Measurements from ENCODE around the gene SOX8.
A peak's percentile ranks its signal among the peaks of the same experiment; 100 is the strongest.

The SOX8 gene

GRCh38 chr16:985646-986400, 4.3 kb downstream of the SOX8 start:
- H3K4me3 Mint-ChIP-seq, result no peak overlapping the region
- H3K36me3 Mint-ChIP-seq (ENCODE audit: low read depth), result no peaks in the 10 kb centered on the region
- H3K9me3 Mint-ChIP-seq, result no peaks in the 10 kb centered on the region
- peaks cover 4% of the 10 kb centered on the region for H3K27me3 Mint-ChIP-seq
- no peak overlapping the region for H3K27ac Mint-ChIP-seq
- H3K4me1 Mint-ChIP-seq (ENCODE audit: low read depth), result peaks cover 10% of the 10 kb centered on the region

GRCh38 chr16:986411-986810, 4.8 kb downstream of the SOX8 start:
- Mint-ChIP-seq H3K27ac (no peak overlapping the region), H3K9me3 (no peaks in the 10 kb centered on the region), H3K27me3 (peaks cover 4% of the 10 kb centered on the region), H3K4me3 (no peak overlapping the region), H3K4me1 (ENCODE audit: low read depth) (peaks cover 10% of the 10 kb centered on the region), H3K36me3 (ENCODE audit: low read depth) (no peaks in the 10 kb centered on the region)

- no peak overlapping the region for H3K27ac Mint-ChIP-seq
- no peaks in the 10 kb centered on the region for H3K36me3 Mint-ChIP-seq (ENCODE audit: low read depth)
- H3K4me1 Mint-ChIP-seq (ENCODE audit: low read depth), result peaks cover 10% of the 10 kb centered on the region
- no peaks in the 10 kb centered on the region for H3K9me3 Mint-ChIP-seq
- H3K4me3 Mint-ChIP-seq, result no peak overlapping the region
- H3K27me3 Mint-ChIP-seq, result peaks cover 4% of the 10 kb centered on the region
Measured at GRCh38 chr16:986925-987582, 5.5 kb downstream of the SOX8 start.

- Mint-ChIP-seq H3K27ac (no peak overlapping the region), H3K27me3 (no peaks in the 10 kb centered on the region), H3K9me3 (no peaks in the 10 kb centered on the region), H3K4me1 (ENCODE audit: low read depth) (peaks cover 10% of the 10 kb centered on the region), H3K36me3 (ENCODE audit: low read depth) (no peaks in the 10 kb centered on the region), H3K4me3 (no peak overlapping the region)
Measured at GRCh38 chr16:987906-988305, 6.3 kb downstream of the SOX8 start.

GRCh38 chr16:988471-989353, 7.1 kb downstream of the SOX8 start:
- no peak overlapping the region for H3K4me3 Mint-ChIP-seq
- no peak overlapping the region for H3K27ac Mint-ChIP-seq
- H3K36me3 Mint-ChIP-seq (ENCODE audit: low read depth), result no peaks in the 10 kb centered on the region

GRCh38 chr16:989354-989814, 7.8 kb downstream of the SOX8 start:
- Mint-ChIP-seq H3K4me3 (no peak overlapping the region), H3K9me3 (no peaks in the 10 kb centered on the region), H3K27ac (no peak overlapping the region), H3K4me1 (ENCODE audit: low read depth) (peaks cover 10% of the 10 kb centered on the region), H3K27me3 (no peaks in the 10 kb centered on the region), H3K36me3 (ENCODE audit: low read depth) (no peaks in the 10 kb centered on the region)

More at GRCh38 chr16:988471-989353, 7.1 kb downstream of the SOX8 start:
- H3K4me1 Mint-ChIP-seq (ENCODE audit: low read depth), result peaks cover 10% of the 10 kb centered on the region
- no peaks in the 10 kb centered on the region for H3K27me3 Mint-ChIP-seq
- H3K9me3 Mint-ChIP-seq, result no peaks in the 10 kb centered on the region

- H3K9me3 Mint-ChIP-seq, result no peaks in the 10 kb centered on the region
- H3K4me1 Mint-ChIP-seq (ENCODE audit: low read depth), result peaks cover 21% of the 10 kb centered on the region
- H3K36me3 Mint-ChIP-seq (ENCODE audit: low read depth), result no peaks in the 10 kb centered on the region
- H3K4me3 Mint-ChIP-seq, result no peak overlapping the region
- H3K27ac Mint-ChIP-seq, result no peak overlapping the region
- H3K27me3 Mint-ChIP-seq, result no peaks in the 10 kb centered on the region
Measured at GRCh38 chr16:990516-991291, 9.1 kb downstream of the SOX8 start.

- Mint-ChIP-seq H3K4me3 (no peak overlapping the region), H3K27ac (no peak overlapping the region), H3K4me1 (ENCODE audit: low read depth) (peaks cover 21% of the 10 kb centered on the region), H3K9me3 (no peaks in the 10 kb centered on the region), H3K27me3 (no peaks in the 10 kb centered on the region), H3K36me3 (ENCODE audit: low read depth) (no peaks in the 10 kb centered on the region)
Measured at GRCh38 chr16:991345-991744, 9.8 kb downstream of the SOX8 start.

- Mint-ChIP-seq H3K36me3 (ENCODE audit: low read depth) (no peaks in the 10 kb centered on the region), H3K27me3 (peaks cover 3% of the 10 kb centered on the region), H3K4me3 (no peak overlapping the region), H3K9me3 (no peaks in the 10 kb centered on the region), H3K27ac (no peak overlapping the region), H3K4me1 (ENCODE audit: low read depth) (peaks cover 21% of the 10 kb centered on the region)
Measured at GRCh38 chr16:991773-992172, 10.2 kb downstream of the SOX8 start.

GRCh38 chr16:993731-994130, 12.2 kb downstream of the SOX8 start:
- H3K27ac Mint-ChIP-seq, result no peak overlapping the region
- no peaks in the 10 kb centered on the region for H3K9me3 Mint-ChIP-seq
- no peaks in the 10 kb centered on the region for H3K36me3 Mint-ChIP-seq (ENCODE audit: low read depth)
- H3K4me3 Mint-ChIP-seq, result no peak overlapping the region
- H3K4me1 Mint-ChIP-seq (ENCODE audit: low read depth), result peaks cover 41% of the 10 kb centered on the region
- peaks cover 3% of the 10 kb centered on the region for H3K27me3 Mint-ChIP-seq

- Mint-ChIP-seq H3K27ac (no peak overlapping the region), H3K36me3 (ENCODE audit: low read depth) (no peaks in the 10 kb centered on the region), H3K4me1 (ENCODE audit: low read depth) (peaks cover 46% of the 10 kb centered on the region), H3K4me3 (no peak overlapping the region), H3K9me3 (no peaks in the 10 kb centered on the region), H3K27me3 (peaks cover 3% of the 10 kb centered on the region)
Measured at GRCh38 chr16:995087-995486, 13.5 kb downstream of the SOX8 start.

- H3K4me3 Mint-ChIP-seq, result no peak overlapping the region
- H3K27ac Mint-ChIP-seq, result no peak overlapping the region
- H3K27me3 Mint-ChIP-seq, result peaks cover 3% of the 10 kb centered on the region
- no peaks in the 10 kb centered on the region for H3K9me3 Mint-ChIP-seq
- peaks cover 46% of the 10 kb centered on the region for H3K4me1 Mint-ChIP-seq (ENCODE audit: low read depth)
- no peaks in the 10 kb centered on the region for H3K36me3 Mint-ChIP-seq (ENCODE audit: low read depth)
Measured at GRCh38 chr16:995783-996182, 14.2 kb downstream of the SOX8 start.

- Mint-ChIP-seq H3K27ac (peak overlapping the region; percentile 70), H3K27me3 (peaks cover 3% of the 10 kb centered on the region), H3K4me1 (ENCODE audit: low read depth) (peaks cover 49% of the 10 kb centered on the region), H3K4me3 (peak overlapping the region; percentile 30), H3K36me3 (ENCODE audit: low read depth) (no peaks in the 10 kb centered on the region), H3K9me3 (no peaks in the 10 kb centered on the region)
Measured at GRCh38 chr16:996681-997080, 15.1 kb downstream of the SOX8 start.

GRCh38 chr16:997440-998051, 16.0 kb downstream of the SOX8 start:
- peaks cover 3% of the 10 kb centered on the region for H3K27me3 Mint-ChIP-seq
- H3K27ac Mint-ChIP-seq, result no peak overlapping the region
- H3K9me3 Mint-ChIP-seq, result no peaks in the 10 kb centered on the region
- H3K4me3 Mint-ChIP-seq, result peak overlapping the region; percentile 41
- H3K36me3 Mint-ChIP-seq (ENCODE audit: low read depth), result no peaks in the 10 kb centered on the region
- H3K4me1 Mint-ChIP-seq (ENCODE audit: low read depth), result peaks cover 56% of the 10 kb centered on the region

All from stimulated activated naive CD8-positive, alpha-beta T cell treated with anti-CD3 and anti-CD28 coated beads, Interleukin-15, Interleukin-2, amounts not matched to agents 100 ng/mL and 50 ng/mL, for 24 hours (primary cell).